Keratinocyte (primary cell): ENCODE results near the gene DHPS. TPM values are rescaled to one million over a fixed set of nuclear protein-coding genes. Genes with fewer than 3 reads are reported as not detected.
"Not testable (repeated sequence)": the region's sequence is repeated elsewhere in the genome, so short reads cannot be mapped to it uniquely, and the experiment has no call there.

Source experiments
- DNase-seq: peaks from one replicate; pipeline ENCODE4 v3.0.0-alpha.2; 2011; ENCODE audit warnings: low read depth, missing footprints, low spot score
- FAIRE-seq: peaks from 2 replicates; lab custom pipeline; 2011; peaks lifted over from hg19 to GRCh38; lab: Jason Lieb, UNC
- H2AFZ ChIP-seq: 2 replicates; pipeline ENCODE4 v1.6.0; 2012; ENCODE audit warnings: low read length, control low read depth, inconsistent platforms; ENCODE audit not compliant: control insufficient read depth
- H3K27ac ChIP-seq: 2 replicates; pipeline ENCODE4 v1.5.1; 2011; ENCODE audit warnings: low read length; ENCODE audit not compliant: control insufficient read depth, insufficient read depth
- H3K27me3 ChIP-seq: 3 replicates; pipeline ENCODE4 v1.6.0; 2011; ENCODE audit warnings: low read length; ENCODE audit not compliant: control insufficient read depth, insufficient read depth; ENCODE audit errors: extremely low read depth
- H3K36me3 ChIP-seq, 2 experiments: 2 replicates in 1 of 2; 3 replicates in 1 of 2; pipeline ENCODE4 v1.5.1; 2011; ENCODE audit warnings: low read length in 2 of 2, mild to moderate bottlenecking in 1 of 2; ENCODE audit not compliant: control insufficient read depth in 2 of 2, insufficient read depth in 2 of 2; ENCODE audit errors: extremely low read depth in 1 of 2
- H3K4me1 ChIP-seq: 3 replicates; pipeline ENCODE4 v1.5.1; 2011; ENCODE audit warnings: low read length; ENCODE audit not compliant: control insufficient read depth, insufficient read depth; ENCODE audit errors: extremely low read depth
- H3K4me2 ChIP-seq: 3 replicates; pipeline ENCODE4 v1.6.0; 2011; ENCODE audit warnings: low read depth, low read length; ENCODE audit not compliant: control insufficient read depth, insufficient read depth; ENCODE audit errors: extremely low read depth
- H3K4me3 ChIP-seq, 3 experiments: fragments of 200-600 bp in 1 of 3; sonication (generic) in 1 of 3; 2 replicates in 2 of 3; 3 replicates in 1 of 3; pipeline ENCODE4 v1.5.1; 2011 to 2016; ENCODE audit warnings: low read length in 3 of 3, mild to moderate bottlenecking in 3 of 3, control low read depth in 2 of 3, inconsistent platforms in 1 of 3, low read depth in 1 of 3, mixed read lengths in 1 of 3, mixed run types in 1 of 3, moderate library complexity in 1 of 3; ENCODE audit not compliant: control insufficient read depth in 2 of 3, insufficient read depth in 2 of 3; ENCODE audit errors: extremely low read depth in 1 of 3
- H3K79me2 ChIP-seq: 2 replicates; pipeline ENCODE4 v1.6.0; 2012; ENCODE audit warnings: low read length; ENCODE audit not compliant: control insufficient read depth, insufficient read depth
- H3K9ac ChIP-seq: 3 replicates; pipeline ENCODE4 v1.6.0; 2011; ENCODE audit warnings: low read length; ENCODE audit not compliant: control insufficient read depth, insufficient read depth; ENCODE audit errors: extremely low read depth
- H3K9me1 ChIP-seq: 3 replicates; pipeline ENCODE4 v1.6.0; 2011; ENCODE audit warnings: low read length; ENCODE audit not compliant: control insufficient read depth, insufficient read depth; ENCODE audit errors: extremely low read depth
- H3K9me3 ChIP-seq: 2 replicates; pipeline ENCODE4 v1.5.1; 2012; ENCODE audit warnings: low read depth, low read length; ENCODE audit not compliant: control insufficient read depth
- H4K20me1 ChIP-seq: 3 replicates; pipeline ENCODE4 v1.6.0; 2011; ENCODE audit warnings: low read length; ENCODE audit not compliant: control insufficient read depth, insufficient read depth; ENCODE audit errors: extremely low read depth
- EZH2 ChIP-seq: IDR thresholded peaks from one replicate; pipeline ENCODE4 v1.6.1; 2012; ENCODE audit warnings: inconsistent platforms, mild to moderate bottlenecking, low read length, moderate library complexity
- dilution Hi-C: fragments of 300-500 bp; cut with MboI; formaldehyde crosslinking; loops from one replicate; pipeline ENCODE4 v1.7.0; 2020; ENCODE audit warnings: low sequenced_read_pairs; ENCODE audit not compliant: extremely low pct_ligation_motif_present
- polyA plus RNA-seq, 5 experiments: library from polyadenylated mRNA; depleted of rRNA in 3 of 5; stranded (reverse) in 3 of 5; stranded (forward) in 1 of 5; unstranded in 1 of 5; fragments of >200 nt; gene quantifications; 1 replicate in 1 of 5; 2 replicates in 3 of 5; 3 replicates in 1 of 5; pipeline versions ENCODE4 v1.2.1 to v1.2.3, GENCODE V29; 2011 to 2012; ENCODE audit warnings: missing spikeins in 2 of 5, low read depth in 1 of 5, low replicate concordance in 1 of 5
- TF ChIP-seq, protein P1 (sequence below), 3 experiments: IDR thresholded peaks in 1 of 3; conservative IDR thresholded peaks in 1 of 3; optimal IDR thresholded peaks in 1 of 3; 2 replicates in 2 of 3; 3 replicates in 1 of 3; pipeline versions ENCODE3 to v1.5.1; 2011; ENCODE audit warnings: low read length in 3 of 3, mild to moderate bottlenecking in 3 of 3, moderate library complexity in 2 of 3, control low read depth in 1 of 3, inconsistent platforms in 1 of 3; ENCODE audit not compliant: insufficient read depth in 2 of 3; ENCODE audit errors: extremely low read depth in 1 of 3

Gene DHPS
- polyA plus RNA-seq, 1 donor (not counting 4 experiments of a cell fraction or from before 2014, with no cell fraction given): 36.5 TPM

DNA sequence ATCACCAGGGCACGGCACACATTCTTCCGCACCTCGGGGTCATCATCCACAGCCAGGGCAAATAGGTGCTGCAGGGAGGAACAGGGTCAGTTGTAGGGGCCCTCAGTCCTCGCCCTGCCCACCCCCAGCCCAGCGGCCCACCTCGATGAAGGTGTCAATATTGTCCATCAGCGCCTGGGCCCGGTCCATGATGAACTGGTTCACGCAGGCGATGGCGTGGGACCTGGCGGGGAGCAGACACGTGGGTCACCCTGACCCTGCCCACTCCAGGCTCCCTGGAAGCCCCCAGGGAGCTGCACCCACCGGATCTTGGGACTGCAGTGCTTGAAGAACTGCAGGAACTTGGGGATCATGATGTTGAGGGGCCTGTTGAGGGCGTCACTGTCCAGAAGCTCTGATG is 33.4 kb upstream of the DHPS start:
- H4K20me1 ChIP-seq: peaks cover 14% of the 10 kb centered on the region
- no peak overlapping the region for H3K4me2 ChIP-seq
- H3K27ac ChIP-seq: no peak overlapping the region
- H3K27me3 ChIP-seq: no peaks in the 10 kb centered on the region
- no peak overlapping the region for H3K9ac ChIP-seq
- no peak overlapping the region for H2AFZ ChIP-seq
- peaks cover 7% of the 10 kb centered on the region for H3K4me1 ChIP-seq
- H3K9me3 ChIP-seq: no peaks in the 10 kb centered on the region
- FAIRE-seq (no peak), DNase-seq (no peak)
- TF ChIP-seq, protein P1, sequence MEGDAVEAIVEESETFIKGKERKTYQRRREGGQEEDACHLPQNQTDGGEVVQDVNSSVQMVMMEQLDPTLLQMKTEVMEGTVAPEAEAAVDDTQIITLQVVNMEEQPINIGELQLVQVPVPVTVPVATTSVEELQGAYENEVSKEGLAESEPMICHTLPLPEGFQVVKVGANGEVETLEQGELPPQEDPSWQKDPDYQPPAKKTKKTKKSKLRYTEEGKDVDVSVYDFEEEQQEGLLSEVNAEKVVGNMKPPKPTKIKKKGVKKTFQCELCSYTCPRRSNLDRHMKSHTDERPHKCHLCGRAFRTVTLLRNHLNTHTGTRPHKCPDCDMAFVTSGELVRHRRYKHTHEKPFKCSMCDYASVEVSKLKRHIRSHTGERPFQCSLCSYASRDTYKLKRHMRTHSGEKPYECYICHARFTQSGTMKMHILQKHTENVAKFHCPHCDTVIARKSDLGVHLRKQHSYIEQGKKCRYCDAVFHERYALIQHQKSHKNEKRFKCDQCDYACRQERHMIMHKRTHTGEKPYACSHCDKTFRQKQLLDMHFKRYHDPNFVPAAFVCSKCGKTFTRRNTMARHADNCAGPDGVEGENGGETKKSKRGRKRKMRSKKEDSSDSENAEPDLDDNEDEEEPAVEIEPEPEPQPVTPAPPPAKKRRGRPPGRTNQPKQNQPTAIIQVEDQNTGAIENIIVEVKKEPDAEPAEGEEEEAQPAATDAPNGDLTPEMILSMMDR (optimal IDR thresholded peaks at IDR 0.05 in 1 of 3, IDR thresholded peaks at IDR 0.05 in 1 of 3, conservative IDR thresholded peaks at IDR 0.05 in 1 of 3; ENCODE audit: extremely low read depth in 1 of 3, insufficient read depth in 2 of 3, low read length in 3 of 3): no peak
- no peak for TF ChIP-seq EZH2
- peaks cover 60% of the 10 kb centered on the region for H3K79me2 ChIP-seq
- dilution Hi-C loops: no loop called here
- no peak overlapping the region for H3K4me3 ChIP-seq
- H3K36me3 ChIP-seq: peaks cover 49 to 67% of the 10 kb centered on the region in 2 experiments
- no peaks in the 10 kb centered on the region for H3K9me1 ChIP-seq

DNA sequence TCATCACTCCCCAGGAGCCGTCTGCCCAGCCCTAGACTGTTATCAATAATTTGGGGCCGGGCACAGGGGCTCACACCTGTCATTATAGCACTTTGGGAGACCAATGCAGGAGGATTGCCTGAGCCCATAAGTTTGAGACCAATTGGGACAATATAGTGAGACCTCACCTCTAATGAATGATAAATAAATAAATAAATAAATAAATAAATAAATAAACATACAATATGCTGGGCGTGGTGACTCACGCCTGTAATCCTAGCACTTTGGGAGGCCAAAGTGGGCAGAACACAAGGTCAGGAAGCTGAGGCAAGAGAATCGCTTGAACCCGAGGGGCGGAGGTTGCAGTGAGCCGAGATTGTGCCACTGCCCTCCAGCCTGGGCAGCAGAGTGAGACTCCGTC is 31.6 kb upstream of the DHPS start:
- H3K9ac ChIP-seq, H3K4me1 ChIP-seq, H3K9me1 ChIP-seq, H3K4me2 ChIP-seq, DNase-seq, FAIRE-seq, H3K4me3 ChIP-seq, dilution Hi-C loops, H3K27ac ChIP-seq, H3K9me3 ChIP-seq, H2AFZ ChIP-seq, H3K27me3 ChIP-seq: not testable (repeated sequence)
- Histone ChIP-seq H4K20me1 (peaks cover 11% of the 10 kb centered on the region), H3K79me2 (peaks cover 43% of the 10 kb centered on the region), H3K36me3 (peaks cover 52 to 63% of the 10 kb centered on the region in 2 experiments)

DNA sequence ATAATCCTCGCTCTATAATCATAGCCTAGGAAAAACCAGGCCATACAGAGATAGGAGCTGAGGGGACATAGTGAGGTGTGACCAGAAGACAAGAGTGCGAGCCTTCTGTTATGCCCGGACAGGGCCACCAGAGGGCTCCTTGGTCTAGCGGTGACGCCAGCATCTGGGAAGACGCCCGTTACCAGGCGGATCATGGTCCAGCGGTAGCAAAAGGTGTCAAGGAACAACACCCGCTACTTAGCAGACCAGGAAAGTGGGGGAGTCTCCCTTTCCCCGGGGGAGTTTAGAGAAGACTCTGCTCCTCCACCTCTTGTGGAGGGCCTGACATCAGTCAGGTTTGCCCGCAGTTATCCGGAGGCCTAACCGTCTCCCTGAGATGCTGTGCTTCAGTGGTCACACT is 30.4 kb upstream of the DHPS start:
- dilution Hi-C loops, H3K9me3 ChIP-seq, H3K4me2 ChIP-seq, H3K9ac ChIP-seq, H3K4me1 ChIP-seq, H3K4me3 ChIP-seq, H3K27me3 ChIP-seq, H3K27ac ChIP-seq, H3K9me1 ChIP-seq, H2AFZ ChIP-seq, DNase-seq, FAIRE-seq: not testable (repeated sequence)
- peaks cover 33% of the 10 kb centered on the region for H3K79me2 ChIP-seq
- peaks cover 10% of the 10 kb centered on the region for H4K20me1 ChIP-seq
- peaks cover 48 to 61% of the 10 kb centered on the region in 2 experiments for H3K36me3 ChIP-seq
